Left cardiac atrium (tissue), 4 donors: ENCODE data around the gene RAB3GAP2. TPM values are rescaled to one million over a fixed set of nuclear protein-coding genes. Genes with fewer than 3 reads are reported as not detected.
"Not testable (repeated sequence)": the region's sequence is repeated elsewhere in the genome, so short reads cannot be mapped to it uniquely, and the experiment has no call there.

Experiments
- ATAC-seq, 2 donors: fragments of 200-7000 bp; cut with Tn5 transposase; one replicate each; pipeline ENCODE4 v1.9.1; 2020; ENCODE audit warnings: mild to moderate bottlenecking in 2 of 2, moderate library complexity in 2 of 2
- DNase-seq: peaks from one replicate; pipeline ENCODE4 v3.0.0-alpha.2; 2020
- intact Hi-C, 2 donors: fragments of 100-400 bp; cut with DNase I; formaldehyde crosslinking; loops; one replicate each; pipeline versions ENCODE4 v1.14.1 to v1.15.1; 2022 to 2023
- total RNA-seq, 2 donors: library from RNA; stranded (reverse); fragmentation: NEBNext Ultra II Directional; extraction: Animal tissue kit (Norgen Biotek cat#: 25700); gene quantifications; one replicate each; pipeline ENCODE4 v1.2.1, GENCODE V29; 2021
- donor health status: DM: no; HTN: yes; CAD: no.
- donor health status: DM: no; HTN: yes; CAD: no; lungs with severe emphysema.
- donor health status: DM: yes; HTN: yes; CAD: no.
- donor health status: Dilated cardiomyopathy.

The RAB3GAP2 gene
- total RNA-seq, 2 donors from 2014 or later, result 22.2 to 30.1 TPM

- DNase-seq (no peak), ATAC-seq (no peak)
- intact Hi-C loops, result no loop called here
These were observed 52.2 kb downstream of the RAB3GAP2 start for GRCh38 chr1:220219865-220220698.

- no peak for ATAC-seq
- DNase-seq, result no peak
- intact Hi-C loops, result no loop called here
These were observed 53.2 kb downstream of the RAB3GAP2 start for GRCh38 chr1:220219136-220219442.

- ATAC-seq, result peak; percentile 78 to 79
- peak; percentile 53 for DNase-seq
- intact Hi-C loops, result not testable (repeated sequence)
These were observed 53.7 kb downstream of the RAB3GAP2 start for GRCh38 chr1:220218397-220219135.

GRCh38 chr1:220217383-220217988 lies 54.8 kb downstream of the RAB3GAP2 start:
- DNase-seq (no peak), ATAC-seq (no peak)
- intact Hi-C loops, result no loop called here

GRCh38 chr1:220213382-220213983 lies 58.8 kb downstream of the RAB3GAP2 start:
- intact Hi-C loops, result no loop called here
- no peak for ATAC-seq

GRCh38 chr1:220207411-220207810 lies 64.8 kb downstream of the RAB3GAP2 start:
- DNase-seq, result no peak
- intact Hi-C loops, result no loop called here
- ATAC-seq, result no peak

More at GRCh38 chr1:220213382-220213983, 58.8 kb downstream of the RAB3GAP2 start:
- no peak for DNase-seq

- DNase-seq, ATAC-seq, intact Hi-C loops: not testable (repeated sequence)
These were observed 67.5 kb downstream of the RAB3GAP2 start for GRCh38 chr1:220204758-220205157.

GRCh38 chr1:220203816-220204215 lies 68.4 kb downstream of the RAB3GAP2 start:
- no peak for ATAC-seq
- DNase-seq, result no peak
- intact Hi-C loops, result no loop called here

- ATAC-seq, result no peak
- intact Hi-C loops, result no loop called here
- no peak for DNase-seq
These were observed 73.9 kb downstream of the RAB3GAP2 start for GRCh38 chr1:220198186-220199005.

- intact Hi-C loops, result no loop called here
- DNase-seq (no peak), ATAC-seq (no peak)
These were observed 76.6 kb downstream of the RAB3GAP2 start for GRCh38 chr1:220195701-220196100.

GRCh38 chr1:220189750-220190347 lies 82.4 kb downstream of the RAB3GAP2 start:
- intact Hi-C loops, result no loop called here
- no peak for DNase-seq
- ATAC-seq, result no peak

GRCh38 chr1:220188538-220188937 lies 83.7 kb downstream of the RAB3GAP2 start:
- ATAC-seq, result no peak
- intact Hi-C loops, result no loop called here
- no peak for DNase-seq

GRCh38 chr1:220186752-220187151 lies 85.5 kb downstream of the RAB3GAP2 start:
- DNase-seq (no peak), ATAC-seq (no peak)
- intact Hi-C loops, result no loop called here

- intact Hi-C loops, result no loop called here
- ATAC-seq (no peak), DNase-seq (no peak)
These were observed 87.7 kb downstream of the RAB3GAP2 start for GRCh38 chr1:220184506-220184905.

- DNase-seq (no peak), ATAC-seq (no peak)
- intact Hi-C loops, result no loop called here
These were observed 89.6 kb downstream of the RAB3GAP2 start for GRCh38 chr1:220182656-220183055.

- intact Hi-C loops, result no loop called here
- ATAC-seq (no peak), DNase-seq (no peak)
These were observed 90.1 kb downstream of the RAB3GAP2 start for GRCh38 chr1:220182111-220182510.

GRCh38 chr1:220176540-220176939 lies 95.7 kb downstream of the RAB3GAP2 start:
- intact Hi-C loops, result no loop called here

GRCh38 chr1:220170836-220171526 lies 101.3 kb downstream of the RAB3GAP2 start:
- ATAC-seq (no peak), DNase-seq (no peak)
- intact Hi-C loops, result no loop called here

More at GRCh38 chr1:220176540-220176939, 95.7 kb downstream of the RAB3GAP2 start:
- DNase-seq, result no peak
- no peak for ATAC-seq
